RWPE2 (cell line): Measurements from ENCODE around the gene LRRC71.

ENCODE experiments used
- ATAC-seq: fragments of 200-7000 bp; cut with Tn5 transposase; 3 replicates; pipeline ENCODE4 v1.9.1; 2021; ENCODE audit warnings: low read depth
- DNase-seq: peaks from one replicate; pipeline ENCODE4 v3.0.0-alpha.2; 2020; ENCODE audit warnings: low spot score
- H3K27ac ChIP-seq: fragments of 450-650 bp; 2 replicates; pipeline ENCODE4 v1.5.1; 2017; ENCODE audit warnings: mild to moderate bottlenecking; ENCODE audit not compliant: poor library complexity, severe bottlenecking
- H3K27me3 ChIP-seq: fragments of 250-450 bp; sonication (Bioruptor Pico); 2 replicates; pipeline ENCODE4 v1.5.1; 2021; ENCODE audit warnings: mild to moderate bottlenecking, moderate library complexity; ENCODE audit not compliant: insufficient read depth, poor library complexity, severe bottlenecking
- H3K36me3 ChIP-seq: fragments of 250-450 bp; sonication (Bioruptor Pico); 2 replicates; pipeline ENCODE4 v1.5.1; 2020; ENCODE audit warnings: low read depth, mild to moderate bottlenecking, moderate library complexity
- H3K4me1 ChIP-seq: fragments of 250-450 bp; sonication (Bioruptor Pico); 2 replicates; pipeline ENCODE4 v1.5.1; 2021; ENCODE audit warnings: mild to moderate bottlenecking, moderate library complexity; ENCODE audit not compliant: insufficient read depth, poor library complexity, severe bottlenecking
- H3K4me3 ChIP-seq: fragments of 250-450 bp; sonication (Bioruptor Pico); 2 replicates; pipeline ENCODE4 v1.5.1; 2021; ENCODE audit warnings: mild to moderate bottlenecking, moderate library complexity; ENCODE audit not compliant: severe bottlenecking
- H3K9me3 ChIP-seq: fragments of 250-450 bp; sonication (Bioruptor Pico); 2 replicates; pipeline ENCODE4 v1.5.1; 2021; ENCODE audit warnings: mild to moderate bottlenecking, moderate library complexity; ENCODE audit not compliant: severe bottlenecking
- CTCF ChIP-seq: fragments of 450-650 bp; IDR thresholded peaks from one replicate; pipeline ENCODE4 v1.5.1; 2017; ENCODE audit warnings: mild to moderate bottlenecking, moderate library complexity; ENCODE audit not compliant: poor library complexity, severe bottlenecking

LRRC71 gene

DNA sequence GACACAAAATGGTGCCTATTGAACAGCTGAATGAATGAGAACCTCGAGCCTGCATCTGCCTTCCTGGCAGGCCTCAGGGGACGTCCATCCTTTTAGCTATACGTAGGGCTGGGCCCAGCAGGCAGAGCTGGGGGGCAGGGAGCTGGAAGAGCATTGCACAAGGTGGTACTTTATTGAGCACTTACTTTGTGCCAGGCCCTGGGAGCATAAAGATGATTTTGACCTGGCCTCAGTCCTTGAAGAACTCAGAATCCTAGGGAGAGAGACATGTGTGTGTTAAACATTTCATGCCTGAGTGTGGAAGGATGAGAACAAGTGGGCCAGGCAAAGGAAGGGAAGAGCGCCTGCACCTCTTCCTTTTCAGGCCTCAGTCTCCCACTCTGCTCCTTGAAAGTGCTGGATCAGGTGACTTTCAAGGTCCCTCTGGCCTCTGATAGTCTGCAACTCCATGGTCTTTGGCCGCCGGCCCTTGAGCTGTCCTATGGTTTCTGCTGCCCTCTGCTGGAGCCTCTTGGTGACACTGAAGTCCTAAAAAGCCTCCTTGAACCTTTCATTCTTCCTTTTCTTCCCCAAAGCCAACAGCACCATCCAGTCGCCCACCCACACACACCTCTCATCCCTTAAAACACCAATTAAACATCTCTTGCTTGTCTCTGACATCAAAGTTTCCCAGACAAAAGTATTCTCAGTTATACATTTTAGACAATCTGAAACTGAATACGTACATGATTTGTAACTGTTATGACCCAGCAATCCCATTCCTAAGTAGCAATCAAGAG, 30.4 kb upstream of the LRRC71 start:
- TF ChIP-seq CTCF: peak; percentile 95
- Histone ChIP-seq H3K4me1 (no peaks in the 10 kb centered on the region), H3K9me3 (no peaks in the 10 kb centered on the region), H3K4me3 (no peak overlapping the region), H3K27me3 (no peaks in the 10 kb centered on the region), H3K36me3 (no peaks in the 10 kb centered on the region), H3K27ac (no peak overlapping the region)
- ATAC-seq (0 out of 3 replicates have a peak, but pooled peaks have one; percentile 27), DNase-seq (no peak)

GRCh38 chr1:156892190-156893047, 28.0 kb upstream of the LRRC71 start:
- H3K4me3 ChIP-seq: no peak overlapping the region

DNA sequence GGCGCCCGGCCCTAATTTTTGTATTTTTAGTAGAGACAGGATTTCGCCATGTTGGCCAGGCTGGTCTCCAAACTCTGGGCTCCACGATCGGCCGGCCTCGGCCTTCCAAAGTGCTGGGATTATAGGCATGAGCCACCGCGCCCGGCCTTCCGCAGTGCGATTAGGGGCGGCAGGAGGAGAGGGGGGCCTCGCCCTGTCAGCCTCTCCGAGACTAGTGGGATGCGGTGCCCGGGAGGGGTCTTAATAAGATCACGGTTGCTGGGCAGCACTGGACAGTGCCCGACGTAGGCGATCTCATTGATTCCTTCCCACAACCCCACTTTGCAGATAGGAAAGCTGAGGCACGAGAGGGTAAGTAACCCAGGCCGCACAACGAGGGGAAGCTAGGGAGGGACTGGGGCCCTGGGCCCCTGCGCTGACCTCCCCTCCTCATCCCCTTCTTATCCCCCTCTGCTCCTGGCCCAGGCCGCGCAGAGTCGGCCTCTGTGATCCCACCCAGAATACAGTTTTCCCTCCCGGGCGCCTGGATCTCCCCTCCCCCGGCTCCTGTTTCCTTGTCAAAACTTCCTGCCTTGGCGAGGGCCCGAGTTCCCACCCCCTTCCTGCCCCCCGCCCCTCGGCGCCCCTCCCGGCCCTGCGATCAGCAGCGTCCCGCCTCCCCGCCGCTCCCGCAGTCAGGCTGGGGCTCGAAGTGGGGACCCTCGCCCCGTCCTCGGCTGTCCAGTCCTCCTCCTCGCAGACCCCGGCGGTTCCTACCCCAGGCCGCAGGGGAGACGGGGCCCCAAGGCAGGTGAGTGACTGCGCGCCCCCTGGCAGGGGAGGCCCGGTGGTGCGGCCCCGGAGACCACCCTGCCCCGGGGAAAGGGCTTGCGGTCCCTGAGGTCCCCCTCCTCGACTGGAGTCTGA, 27.1 kb upstream of the LRRC71 start, which contains the start of gene PEAR1:
TSS of gene PEAR1 (plus strand) at position 671 of the 906 bp plus-strand sequence. CDS start 10,209 bp downstream, outside the sequence.
- H3K27ac ChIP-seq: peak within 1 kb of the TSS; percentile 97
- peaks cover 29% of the 10 kb centered on the region for H3K4me1 ChIP-seq
- H3K9me3 ChIP-seq: no peaks in the 10 kb centered on the region
- TF ChIP-seq CTCF: no peak
- ATAC-seq (no peak), DNase-seq (no peak)
- H3K36me3 ChIP-seq: no peaks in the 10 kb centered on the region
- no peak within 1 kb of the TSS for H3K4me3 ChIP-seq
- no peaks in the 10 kb centered on the region for H3K27me3 ChIP-seq

More at GRCh38 chr1:156892190-156893047, 28.0 kb upstream of the LRRC71 start:
- H3K27ac ChIP-seq: no peak overlapping the region
- peaks cover 21% of the 10 kb centered on the region for H3K4me1 ChIP-seq
- no peaks in the 10 kb centered on the region for H3K36me3 ChIP-seq
- peak; percentile 91 for TF ChIP-seq CTCF
- no peaks in the 10 kb centered on the region for H3K9me3 ChIP-seq
- DNase-seq (peak; percentile 90), ATAC-seq (peak; percentile 72)
- H3K27me3 ChIP-seq: no peaks in the 10 kb centered on the region

- no peak for ATAC-seq
- no peak for DNase-seq
These were observed 26.4 kb upstream of the LRRC71 start for GRCh38 chr1:156894001-156894400.

More at GRCh38 chr1:156894001-156894400, 26.4 kb upstream of the LRRC71 start:
- H3K27me3 ChIP-seq: no peaks in the 10 kb centered on the region
- no peaks in the 10 kb centered on the region for H3K36me3 ChIP-seq
- H3K27ac ChIP-seq: no peak overlapping the region
- no peak for TF ChIP-seq CTCF
- H3K4me3 ChIP-seq: no peak overlapping the region
- no peaks in the 10 kb centered on the region for H3K9me3 ChIP-seq
- H3K4me1 ChIP-seq: peaks cover 35% of the 10 kb centered on the region
